Liver (tissue), 9 donors: ENCODE data around the gene SIMC1. TPM values are rescaled to one million over a fixed set of nuclear protein-coding genes. Genes with fewer than 3 reads are reported as not detected.

Experiments used
- DNase-seq: peaks from one replicate; pipeline ENCODE4 v3.0.0-alpha.2; 2017; ENCODE audit warnings: low spot score
- H3K27ac ChIP-seq, 2 donors: one replicate each; pipeline ENCODE4 v1.7.0; 2013; ENCODE audit warnings: inconsistent platforms in 2 of 2, low read length in 2 of 2, control low read depth in 1 of 2, low read depth in 1 of 2, mild to moderate bottlenecking in 1 of 2
- H3K27me3 ChIP-seq, 4 donors: one replicate each; pipeline versions ENCODE4 v1.6.1 to v1.7.0; 2013; ENCODE audit warnings: low read length in 3 of 4, inconsistent platforms in 1 of 4, mild to moderate bottlenecking in 1 of 4, moderate library complexity in 1 of 4; ENCODE audit not compliant: control insufficient read depth in 4 of 4, insufficient read depth in 4 of 4
- H3K36me3 ChIP-seq, 4 donors: one replicate each; pipeline versions ENCODE4 v1.6.1 to v1.7.0; 2013; ENCODE audit warnings: low read length in 3 of 4, mild to moderate bottlenecking in 3 of 4, low read depth in 1 of 4, moderate library complexity in 1 of 4; ENCODE audit not compliant: control insufficient read depth in 4 of 4, insufficient read depth in 3 of 4
- H3K4me1 ChIP-seq, 4 donors: one replicate each; pipeline versions ENCODE4 v1.6.1 to v1.7.0; 2013; ENCODE audit warnings: low read length in 3 of 4, mild to moderate bottlenecking in 3 of 4, moderate library complexity in 1 of 4; ENCODE audit not compliant: control insufficient read depth in 4 of 4, insufficient read depth in 4 of 4
- H3K4me3 ChIP-seq, 3 donors: one replicate each; pipeline versions ENCODE4 v1.6.1 to v1.7.0; 2013; ENCODE audit warnings: low read length in 3 of 3, control low read depth in 1 of 3, low read depth in 1 of 3, mild to moderate bottlenecking in 1 of 3
- H3K9ac ChIP-seq, 2 donors: one replicate each; pipeline ENCODE4 v1.7.0; 2013; ENCODE audit warnings: low read length in 2 of 2, mild to moderate bottlenecking in 2 of 2, moderate library complexity in 2 of 2, control low read depth in 1 of 2, low read depth in 1 of 2
- H3K9me3 ChIP-seq, 4 donors: one replicate each; pipeline versions ENCODE4 v1.6.1 to v1.7.0; 2013; ENCODE audit warnings: low read length in 3 of 4; ENCODE audit not compliant: control insufficient read depth in 4 of 4
- EGR1 ChIP-seq, 2 donors: IDR thresholded peaks; 2 replicates each; pipeline ENCODE4 v1.6.1; 2016 to 2018; ENCODE audit warnings: antibody characterized with exemption in 2 of 2, low read depth in 2 of 2
- FOXA1 ChIP-seq: IDR thresholded peaks from 2 replicates; pipeline ENCODE4 v1.6.1; 2016; ENCODE audit warnings: antibody characterized with exemption
- FOXA2 ChIP-seq: IDR thresholded peaks from 2 replicates; pipeline ENCODE4 v1.6.1; 2016; ENCODE audit warnings: antibody characterized with exemption
- HNF4A ChIP-seq, 2 donors: conservative IDR thresholded peaks; 2 replicates each; pipeline ENCODE4 v1.6.1; 2016; ENCODE audit warnings: antibody characterized with exemption in 2 of 2, mild to moderate bottlenecking in 2 of 2
- HNF4G ChIP-seq: IDR thresholded peaks from 2 replicates; pipeline ENCODE4 v1.6.1; 2016; ENCODE audit warnings: antibody characterized with exemption
- JUND ChIP-seq, 2 donors: IDR thresholded peaks; 2 replicates each; pipeline ENCODE4 v1.6.1; 2016; ENCODE audit warnings: antibody characterized with exemption in 2 of 2
- NR2F2 ChIP-seq: IDR thresholded peaks from 2 replicates; pipeline ENCODE4 v1.6.1; 2016; ENCODE audit warnings: antibody characterized with exemption
- RAD21 ChIP-seq, 2 donors: IDR thresholded peaks; 2 replicates each; pipeline ENCODE4 v1.6.1; 2016; ENCODE audit warnings: antibody characterized with exemption in 2 of 2, mild to moderate bottlenecking in 2 of 2
- RXRA ChIP-seq, 2 donors: IDR thresholded peaks; 2 replicates each; pipeline ENCODE4 v1.6.1; 2017 to 2018; ENCODE audit warnings: antibody characterized with exemption in 2 of 2, mild to moderate bottlenecking in 1 of 2
- SP1 ChIP-seq: IDR thresholded peaks from 2 replicates; pipeline ENCODE4 v1.6.1; 2018; ENCODE audit warnings: antibody characterized with exemption, mild to moderate bottlenecking
- TAF1 ChIP-seq: conservative IDR thresholded peaks from 2 replicates; pipeline ENCODE4 v1.6.1; 2016; ENCODE audit warnings: antibody characterized with exemption, mild to moderate bottlenecking
- WGBS: extraction: QIAGEN DNeasy Blood & Tissue Kit; methylation state at CpG from one replicate; pipeline ENCODE4 v1.1.7; 2013; 5-methylcytosine and 5-hydroxymethylcytosine counted together
- polyA plus RNA-seq, 2 donors: library from polyadenylated mRNA; stranded (reverse) in 1 of 2; unstranded in 1 of 2; fragments of 200-250 nt in 1 of 2; fragments of >200 nt in 1 of 2; fragmentation: Nextera tagmentation in 1 of 2; extraction: Ambion mirVana in 1 of 2; gene quantifications; one replicate each; pipeline versions ENCODE4 v1.2.1 to v1.2.3, GENCODE V29; 2013 to 2015
- total RNA-seq, 2 donors: library from RNA; depleted of rRNA; stranded (reverse); fragments of >200 nt; gene quantifications; one replicate each; pipeline ENCODE4 v1.2.3, GENCODE V29; 2014
- TF ChIP-seq, protein P1 (sequence below): fragments of 150-350 bp; IDR thresholded peaks from 2 replicates; pipeline ENCODE4 v1.5.1; 2017; ENCODE audit warnings: improper control_type of control experiment, low read depth, low read length; ENCODE audit not compliant: missing input control
- TF ChIP-seq, protein P2 (sequence below): IDR thresholded peaks from 2 replicates; pipeline ENCODE4 v1.6.1; 2016; ENCODE audit warnings: antibody characterized with exemption, mild to moderate bottlenecking
- TF ChIP-seq, protein P3 (sequence below): IDR thresholded peaks from 2 replicates; pipeline ENCODE4 v1.6.1; 2016; ENCODE audit warnings: antibody characterized with exemption
- TF ChIP-seq, protein P4 (sequence below): IDR thresholded peaks from 2 replicates; pipeline ENCODE4 v1.6.1; 2016; ENCODE audit warnings: antibody characterized with exemption
- TF ChIP-seq, protein P5 (sequence below): IDR thresholded peaks from 2 replicates; pipeline ENCODE4 v1.6.1; 2016; ENCODE audit warnings: antibody characterized with exemption
- donor health status: healthy.
- donor health status: healthy.
- donor health status: healthy.
- donor health status: healthy.
- donor health status: healthy.

The SIMC1 gene
- total and polyA plus RNA-seq, 4 donors: 2.5 to 8.9 (median 6.2) TPM

DNA sequence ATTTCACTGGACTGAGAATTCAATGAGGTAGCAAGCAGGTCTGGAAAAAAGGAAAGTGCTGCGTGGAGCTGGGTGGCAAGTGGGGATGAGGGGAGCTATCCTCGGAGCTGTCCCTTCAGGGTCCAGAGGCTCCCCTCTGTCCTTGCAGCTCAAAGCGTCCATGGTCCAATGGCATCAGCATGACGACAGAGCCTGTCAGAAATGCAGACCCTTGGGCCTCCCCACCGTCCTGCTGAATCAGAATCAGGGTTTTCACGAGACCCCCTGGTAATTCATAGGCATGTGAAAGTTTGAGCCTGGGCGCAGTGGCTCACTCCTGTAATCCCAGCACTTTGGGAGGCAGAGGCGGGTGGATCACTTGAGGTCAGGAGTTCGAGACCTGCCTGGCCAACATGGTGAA, 155.9 kb downstream of the SIMC1 start:
- peaks cover 0 to 19% (median 6%) of the 10 kb centered on the region in 4 donors for H3K36me3 ChIP-seq
- H3K27me3 ChIP-seq: no peaks in the 10 kb centered on the region
- H3K4me1 ChIP-seq: peaks cover 0 to 6% (median 1%) of the 10 kb centered on the region in 4 donors
- DNase-seq: no peak
- no peak overlapping the region for H3K9ac ChIP-seq
- H3K9me3 ChIP-seq: no peaks in the 10 kb centered on the region
- TF ChIP-seq FOXA2 (no peak), NR2F2 (no peak), FOXA1 (no peak), HNF4A (conservative IDR thresholded peaks at IDR 0.05) (no peak), HNF4G (no peak), JUND (IDR thresholded peaks at IDR 0.05) (no peak)
- TF ChIP-seq, protein P1, sequence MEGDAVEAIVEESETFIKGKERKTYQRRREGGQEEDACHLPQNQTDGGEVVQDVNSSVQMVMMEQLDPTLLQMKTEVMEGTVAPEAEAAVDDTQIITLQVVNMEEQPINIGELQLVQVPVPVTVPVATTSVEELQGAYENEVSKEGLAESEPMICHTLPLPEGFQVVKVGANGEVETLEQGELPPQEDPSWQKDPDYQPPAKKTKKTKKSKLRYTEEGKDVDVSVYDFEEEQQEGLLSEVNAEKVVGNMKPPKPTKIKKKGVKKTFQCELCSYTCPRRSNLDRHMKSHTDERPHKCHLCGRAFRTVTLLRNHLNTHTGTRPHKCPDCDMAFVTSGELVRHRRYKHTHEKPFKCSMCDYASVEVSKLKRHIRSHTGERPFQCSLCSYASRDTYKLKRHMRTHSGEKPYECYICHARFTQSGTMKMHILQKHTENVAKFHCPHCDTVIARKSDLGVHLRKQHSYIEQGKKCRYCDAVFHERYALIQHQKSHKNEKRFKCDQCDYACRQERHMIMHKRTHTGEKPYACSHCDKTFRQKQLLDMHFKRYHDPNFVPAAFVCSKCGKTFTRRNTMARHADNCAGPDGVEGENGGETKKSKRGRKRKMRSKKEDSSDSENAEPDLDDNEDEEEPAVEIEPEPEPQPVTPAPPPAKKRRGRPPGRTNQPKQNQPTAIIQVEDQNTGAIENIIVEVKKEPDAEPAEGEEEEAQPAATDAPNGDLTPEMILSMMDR: no peak
- TF ChIP-seq, protein P2, sequence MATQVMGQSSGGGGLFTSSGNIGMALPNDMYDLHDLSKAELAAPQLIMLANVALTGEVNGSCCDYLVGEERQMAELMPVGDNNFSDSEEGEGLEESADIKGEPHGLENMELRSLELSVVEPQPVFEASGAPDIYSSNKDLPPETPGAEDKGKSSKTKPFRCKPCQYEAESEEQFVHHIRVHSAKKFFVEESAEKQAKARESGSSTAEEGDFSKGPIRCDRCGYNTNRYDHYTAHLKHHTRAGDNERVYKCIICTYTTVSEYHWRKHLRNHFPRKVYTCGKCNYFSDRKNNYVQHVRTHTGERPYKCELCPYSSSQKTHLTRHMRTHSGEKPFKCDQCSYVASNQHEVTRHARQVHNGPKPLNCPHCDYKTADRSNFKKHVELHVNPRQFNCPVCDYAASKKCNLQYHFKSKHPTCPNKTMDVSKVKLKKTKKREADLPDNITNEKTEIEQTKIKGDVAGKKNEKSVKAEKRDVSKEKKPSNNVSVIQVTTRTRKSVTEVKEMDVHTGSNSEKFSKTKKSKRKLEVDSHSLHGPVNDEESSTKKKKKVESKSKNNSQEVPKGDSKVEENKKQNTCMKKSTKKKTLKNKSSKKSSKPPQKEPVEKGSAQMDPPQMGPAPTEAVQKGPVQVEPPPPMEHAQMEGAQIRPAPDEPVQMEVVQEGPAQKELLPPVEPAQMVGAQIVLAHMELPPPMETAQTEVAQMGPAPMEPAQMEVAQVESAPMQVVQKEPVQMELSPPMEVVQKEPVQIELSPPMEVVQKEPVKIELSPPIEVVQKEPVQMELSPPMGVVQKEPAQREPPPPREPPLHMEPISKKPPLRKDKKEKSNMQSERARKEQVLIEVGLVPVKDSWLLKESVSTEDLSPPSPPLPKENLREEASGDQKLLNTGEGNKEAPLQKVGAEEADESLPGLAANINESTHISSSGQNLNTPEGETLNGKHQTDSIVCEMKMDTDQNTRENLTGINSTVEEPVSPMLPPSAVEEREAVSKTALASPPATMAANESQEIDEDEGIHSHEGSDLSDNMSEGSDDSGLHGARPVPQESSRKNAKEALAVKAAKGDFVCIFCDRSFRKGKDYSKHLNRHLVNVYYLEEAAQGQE: no peak
- TF ChIP-seq, protein P3, sequence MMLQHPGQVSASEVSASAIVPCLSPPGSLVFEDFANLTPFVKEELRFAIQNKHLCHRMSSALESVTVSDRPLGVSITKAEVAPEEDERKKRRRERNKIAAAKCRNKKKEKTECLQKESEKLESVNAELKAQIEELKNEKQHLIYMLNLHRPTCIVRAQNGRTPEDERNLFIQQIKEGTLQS: no peak
- TF ChIP-seq, protein P4, sequence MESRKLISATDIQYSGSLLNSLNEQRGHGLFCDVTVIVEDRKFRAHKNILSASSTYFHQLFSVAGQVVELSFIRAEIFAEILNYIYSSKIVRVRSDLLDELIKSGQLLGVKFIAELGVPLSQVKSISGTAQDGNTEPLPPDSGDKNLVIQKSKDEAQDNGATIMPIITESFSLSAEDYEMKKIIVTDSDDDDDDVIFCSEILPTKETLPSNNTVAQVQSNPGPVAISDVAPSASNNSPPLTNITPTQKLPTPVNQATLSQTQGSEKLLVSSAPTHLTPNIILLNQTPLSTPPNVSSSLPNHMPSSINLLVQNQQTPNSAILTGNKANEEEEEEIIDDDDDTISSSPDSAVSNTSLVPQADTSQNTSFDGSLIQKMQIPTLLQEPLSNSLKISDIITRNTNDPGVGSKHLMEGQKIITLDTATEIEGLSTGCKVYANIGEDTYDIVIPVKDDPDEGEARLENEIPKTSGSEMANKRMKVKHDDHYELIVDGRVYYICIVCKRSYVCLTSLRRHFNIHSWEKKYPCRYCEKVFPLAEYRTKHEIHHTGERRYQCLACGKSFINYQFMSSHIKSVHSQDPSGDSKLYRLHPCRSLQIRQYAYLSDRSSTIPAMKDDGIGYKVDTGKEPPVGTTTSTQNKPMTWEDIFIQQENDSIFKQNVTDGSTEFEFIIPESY: no peak
- no peak overlapping the region for H3K27ac ChIP-seq
- WGBS: 95% methylated on average over 9 of the region's 9 CpGs
- no peak overlapping the region for H3K4me3 ChIP-seq

DNA sequence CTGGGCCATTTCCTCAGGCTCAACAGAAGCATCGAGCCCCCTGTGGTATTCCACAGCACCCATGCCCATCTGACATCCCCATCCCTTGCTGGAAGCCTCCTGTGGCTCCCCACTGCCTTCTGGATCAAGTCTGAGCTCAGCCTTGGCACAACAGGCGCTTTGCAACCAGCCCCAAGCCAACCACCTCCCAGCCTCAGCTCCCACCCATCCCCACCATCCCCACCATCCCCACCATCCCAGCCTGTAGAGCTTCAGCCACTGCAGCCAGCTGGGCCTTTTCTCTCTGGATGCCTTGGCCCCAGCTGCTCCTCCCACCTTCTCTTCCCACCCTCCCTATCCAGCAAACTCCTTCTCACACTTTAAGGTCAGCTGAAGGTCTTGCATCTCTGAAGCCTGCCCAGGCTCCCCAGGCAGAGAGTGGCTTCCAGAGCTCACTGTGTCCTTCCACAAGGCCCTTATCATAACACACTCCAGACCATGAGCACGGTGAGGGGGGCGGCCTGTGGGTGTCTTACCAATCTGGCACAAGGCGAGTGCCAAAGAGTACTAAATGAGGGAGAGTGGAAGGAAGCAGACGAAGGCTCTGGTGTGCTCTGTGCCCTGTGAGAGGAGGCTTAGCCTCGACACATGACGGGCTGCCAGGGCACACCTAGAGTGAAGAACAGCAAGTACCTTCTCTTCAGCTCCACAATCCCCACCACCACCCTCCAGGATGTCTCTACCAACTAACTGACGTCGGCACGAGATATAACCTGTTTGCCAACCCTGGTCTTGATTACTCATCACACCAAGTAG, 156.9 kb downstream of the SIMC1 start:
- no peaks in the 10 kb centered on the region for H3K4me1 ChIP-seq
- H3K9me3 ChIP-seq: no peaks in the 10 kb centered on the region
- no peak overlapping the region for H3K9ac ChIP-seq
- no peak overlapping the region for H3K4me3 ChIP-seq
- WGBS: 92% methylated on average over 11 of the region's 11 CpGs
- H3K27ac ChIP-seq: no peak overlapping the region
- no peaks in the 10 kb centered on the region for H3K27me3 ChIP-seq
- DNase-seq: no peak
- H3K36me3 ChIP-seq: peaks cover 0 to 19% (median 6%) of the 10 kb centered on the region in 4 donors
- TF ChIP-seq, protein P4: no peak
- TF ChIP-seq EGR1 (IDR thresholded peaks at IDR 0.05; ENCODE audit: low read depth in 2 of 2) (no peak), RXRA (IDR thresholded peaks at IDR 0.05) (no peak), SP1 (no peak), FOXA2 (no peak), TAF1 (no peak), RAD21 (IDR thresholded peaks at IDR 0.05) (no peak)
- TF ChIP-seq, protein P5, sequence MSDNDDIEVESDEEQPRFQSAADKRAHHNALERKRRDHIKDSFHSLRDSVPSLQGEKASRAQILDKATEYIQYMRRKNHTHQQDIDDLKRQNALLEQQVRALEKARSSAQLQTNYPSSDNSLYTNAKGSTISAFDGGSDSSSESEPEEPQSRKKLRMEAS: no peak
- TF ChIP-seq, protein P2: no peak
- TF ChIP-seq, protein P3: no peak
